ENCODE results near the gene NDUFS6.
"Not testable (repeated sequence)": the region's sequence is repeated elsewhere in the genome, so short reads cannot be mapped to it uniquely, and the experiment has no call there.

GRCh38 chr5:1816495-1817089 is 15.4 kb downstream of the NDUFS6 start:
- not testable (repeated sequence) for TF ChIP-seq POLR2AphosphoS5 (IDR thresholded peaks at IDR 0.05; ENCODE audit: low read depth, low read length); POLR2A (IDR thresholded peaks at IDR 0.05; ENCODE audit: low read depth, low read length); TAF1 (IDR thresholded peaks at IDR 0.05; ENCODE audit: borderline replicate concordance, low read depth, low read length)
